Hippocampal formation (tissue), 2 donors: ENCODE results near the gene DDX56.
"Not testable (repeated sequence)": the region's sequence is repeated elsewhere in the genome, so short reads cannot be mapped to it uniquely, and the experiment has no call there.

Source experiments
- DNase-seq, 2 donors: peaks; one replicate each; lab custom pipeline; 2025; lab: John Stamatoyannopoulos, UW

The DDX56 gene

GRCh38 chr7:44573464-44574286 lies at the start of gene DDX56:
DDX56 (minus strand) TSS chr7:44573908; CDS start chr7:44573895, 13 bp downstream.
- peak; percentile 91 to 94 for DNase-seq

- no peak for DNase-seq
Measured at GRCh38 chr7:44622342-44623151, 48.8 kb upstream of the DDX56 start.

GRCh38 chr7:44621750-44622103 lies 48.0 kb upstream of the DDX56 start:
- DNase-seq = no peak

- no peak for DNase-seq
Measured at GRCh38 chr7:44621034-44621749, 47.5 kb upstream of the DDX56 start.

GRCh38 chr7:44618753-44619152 lies 45.0 kb upstream of the DDX56 start:
- no peak for DNase-seq

GRCh38 chr7:44618045-44618444 lies 44.3 kb upstream of the DDX56 start:
- no peak for DNase-seq

GRCh38 chr7:44617225-44617890 lies 43.6 kb upstream of the DDX56 start:
- no peak for DNase-seq

- DNase-seq = no peak
Measured at GRCh38 chr7:44616545-44616944, 42.8 kb upstream of the DDX56 start.

GRCh38 chr7:44615793-44616192 lies 42.1 kb upstream of the DDX56 start:
- DNase-seq = no peak

GRCh38 chr7:44615149-44615611 lies 41.5 kb upstream of the DDX56 start:
- no peak for DNase-seq

GRCh38 chr7:44609829-44610228 lies 36.1 kb upstream of the DDX56 start:
- no peak for DNase-seq

- no peak for DNase-seq
Measured at GRCh38 chr7:44608916-44609648, 35.4 kb upstream of the DDX56 start.

- no peak for DNase-seq
Measured at GRCh38 chr7:44607141-44608068, 33.7 kb upstream of the DDX56 start.

GRCh38 chr7:44606341-44607140 lies 32.8 kb upstream of the DDX56 start, which contains the start of gene OGDH:
OGDH (plus strand) TSS chr7:44606627; CDS start chr7:44624344, 17,717 bp downstream.
- DNase-seq = peak; percentile 97 to 98

GRCh38 chr7:44604941-44605340 lies 31.2 kb upstream of the DDX56 start:
- DNase-seq = no peak

- DNase-seq = no peak
Measured at GRCh38 chr7:44603193-44603592, 29.5 kb upstream of the DDX56 start.

GRCh38 chr7:44602576-44602910 lies 28.8 kb upstream of the DDX56 start:
- DNase-seq = no peak

GRCh38 chr7:44599222-44599621 lies 25.5 kb upstream of the DDX56 start:
- DNase-seq = no peak

- not testable (repeated sequence) for DNase-seq
Measured at GRCh38 chr7:44597181-44597580, 23.5 kb upstream of the DDX56 start.
